NCI-H146 (cell line): Measurements from ENCODE around the gene ZKSCAN5.
A peak's percentile ranks its signal among the peaks of the same experiment; 100 is the strongest.
"Not testable (repeated sequence)": the region's sequence is repeated elsewhere in the genome, so short reads cannot be mapped to it uniquely, and the experiment has no call there.

Source experiments
- DNase-seq: peaks from one replicate; lab custom pipeline; 2025; lab: John Stamatoyannopoulos, UW

Gene ZKSCAN5

DNA sequence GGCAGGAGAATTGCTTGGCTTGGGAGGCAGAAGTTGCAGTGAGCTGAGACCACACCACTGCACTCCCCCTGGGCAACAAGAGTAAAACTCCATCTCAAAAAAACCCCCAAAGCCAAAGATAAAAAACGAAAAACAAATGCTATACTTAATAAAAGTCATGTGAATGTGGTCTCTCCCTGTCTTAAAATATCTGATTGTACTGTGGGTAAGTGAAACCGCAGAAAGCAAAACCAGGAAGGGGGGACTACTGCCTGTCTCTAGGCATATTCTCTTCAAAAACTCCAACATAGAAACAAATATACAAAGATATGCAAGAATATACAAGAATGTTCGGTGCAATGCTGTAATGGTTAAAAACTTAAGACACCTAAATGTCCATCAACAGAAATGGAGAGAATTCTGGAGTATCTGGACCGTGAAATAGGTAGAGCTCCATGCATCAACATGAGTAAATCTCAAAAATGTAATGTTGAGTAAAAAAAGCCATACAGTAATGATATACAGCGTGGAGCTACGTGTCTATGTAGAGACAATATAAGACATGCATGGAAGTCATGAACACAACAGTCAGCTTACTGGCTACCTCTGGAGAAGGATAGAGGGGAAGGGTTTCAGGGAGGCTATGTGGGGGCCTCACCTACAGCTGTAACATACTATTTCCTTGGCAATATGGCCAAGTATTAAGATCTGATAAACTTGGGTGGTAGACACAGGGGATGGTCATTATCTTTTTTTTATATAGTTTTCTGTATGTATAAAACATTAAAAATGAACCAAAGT is 6.5 kb upstream of the ZKSCAN5 start:
- DNase-seq: no peak

DNA sequence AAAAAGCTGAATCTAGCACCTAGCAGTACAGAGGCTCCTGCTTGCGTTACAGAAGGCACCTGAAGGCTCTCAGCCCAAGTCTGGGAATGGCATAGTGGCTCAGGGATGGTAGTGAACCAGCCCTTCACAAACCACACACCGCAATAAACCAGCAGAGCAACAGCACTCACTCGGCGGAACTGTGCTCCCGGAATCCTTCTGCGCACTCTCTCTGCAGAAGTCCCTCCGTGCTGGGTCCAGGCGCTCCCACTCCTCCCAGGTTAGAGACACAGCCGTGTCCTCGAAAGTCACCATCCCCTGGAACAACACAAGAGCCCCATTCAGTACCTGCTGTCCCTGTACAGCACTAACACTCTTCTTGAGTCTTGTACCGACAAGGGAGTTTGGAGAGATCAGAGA is 5.9 kb upstream of the ZKSCAN5 start:
- DNase-seq: no peak

DNA sequence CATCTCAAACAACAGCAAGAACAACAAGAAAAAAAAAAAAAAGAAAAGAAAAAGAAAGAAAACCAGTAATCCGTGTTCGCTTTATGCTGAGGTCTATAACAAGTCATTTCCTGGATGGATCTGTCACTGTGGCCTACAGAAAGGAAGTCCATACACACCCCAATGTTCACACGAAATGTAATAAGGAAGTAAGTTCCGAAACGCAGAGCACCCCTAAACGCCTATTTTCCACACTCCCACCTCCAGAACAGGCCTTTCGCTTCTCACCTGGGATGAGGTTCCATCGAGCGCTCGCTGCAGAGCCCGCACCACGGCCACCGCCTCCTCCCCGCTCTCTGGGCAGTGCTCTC is 5.1 kb upstream of the ZKSCAN5 start:
- peak; percentile 36 for DNase-seq

- DNase-seq: peak; percentile 92
Measured at GRCh38 chr7:99499721-99500636, 4.5 kb upstream of the ZKSCAN5 start, which contains the start of gene ZNF394. Gene ZNF394 (minus strand): TSS chr7:99500281. CDS start chr7:99500093, 188 bp downstream.

GRCh38 chr7:99500637-99501009 is 3.8 kb upstream of the ZKSCAN5 start:
- DNase-seq: no peak

- not testable (repeated sequence) for DNase-seq
Measured at GRCh38 chr7:99501236-99501635, 3.2 kb upstream of the ZKSCAN5 start.

- DNase-seq: peak; percentile 98
Measured at GRCh38 chr7:99504281-99504602, 220 bp upstream of the ZKSCAN5 start.

GRCh38 chr7:99505324-99505662 is 831 bp downstream of the ZKSCAN5 start:
- DNase-seq: no peak

DNA sequence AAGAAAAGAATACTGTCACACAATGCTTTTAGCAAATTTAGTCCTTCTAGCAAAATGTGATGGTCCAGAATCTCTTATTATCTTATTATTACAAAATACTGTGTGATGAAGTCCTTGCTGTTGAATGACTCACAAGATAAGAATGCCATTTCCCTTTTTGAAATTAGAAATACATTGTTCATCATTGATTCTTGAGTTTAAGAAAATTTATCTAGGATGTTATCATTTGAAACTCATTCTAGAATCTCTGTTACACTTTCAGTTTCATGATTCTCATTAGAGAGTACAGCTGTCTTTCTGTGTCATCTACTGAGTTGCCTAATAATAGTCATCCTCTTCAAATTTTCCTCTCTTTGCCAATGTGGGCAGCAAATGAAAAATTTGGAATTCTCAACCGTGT is 9.6 kb downstream of the ZKSCAN5 start:
- no peak for DNase-seq

- DNase-seq: no peak
Measured at GRCh38 chr7:99521399-99521798, 16.9 kb downstream of the ZKSCAN5 start.

- DNase-seq: no peak
Measured at GRCh38 chr7:99525713-99526440, 21.4 kb downstream of the ZKSCAN5 start.

DNA sequence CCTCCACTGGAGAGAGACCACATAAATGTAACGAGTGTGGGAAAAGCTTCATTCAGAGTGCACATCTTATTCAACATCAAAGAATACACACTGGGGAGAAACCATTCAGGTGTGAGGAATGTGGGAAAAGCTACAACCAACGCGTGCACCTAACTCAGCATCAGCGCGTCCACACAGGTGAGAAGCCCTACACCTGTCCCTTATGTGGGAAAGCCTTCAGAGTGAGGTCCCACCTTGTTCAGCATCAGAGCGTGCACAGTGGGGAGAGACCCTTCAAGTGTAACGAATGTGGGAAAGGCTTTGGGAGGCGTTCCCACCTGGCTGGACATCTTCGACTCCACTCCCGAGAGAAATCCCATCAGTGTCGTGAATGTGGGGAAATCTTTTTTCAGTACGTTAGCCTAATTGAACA is 26.9 kb downstream of the ZKSCAN5 start:
- DNase-seq: no peak

GRCh38 chr7:99535667-99536066 is 31.2 kb downstream of the ZKSCAN5 start:
- no peak for DNase-seq

- no peak for DNase-seq
Measured at GRCh38 chr7:99539213-99539811, 34.9 kb downstream of the ZKSCAN5 start.

GRCh38 chr7:99540542-99540941 is 36.1 kb downstream of the ZKSCAN5 start:
- no peak for DNase-seq

- no peak for DNase-seq
Measured at GRCh38 chr7:99541212-99541611, 36.8 kb downstream of the ZKSCAN5 start.

DNA sequence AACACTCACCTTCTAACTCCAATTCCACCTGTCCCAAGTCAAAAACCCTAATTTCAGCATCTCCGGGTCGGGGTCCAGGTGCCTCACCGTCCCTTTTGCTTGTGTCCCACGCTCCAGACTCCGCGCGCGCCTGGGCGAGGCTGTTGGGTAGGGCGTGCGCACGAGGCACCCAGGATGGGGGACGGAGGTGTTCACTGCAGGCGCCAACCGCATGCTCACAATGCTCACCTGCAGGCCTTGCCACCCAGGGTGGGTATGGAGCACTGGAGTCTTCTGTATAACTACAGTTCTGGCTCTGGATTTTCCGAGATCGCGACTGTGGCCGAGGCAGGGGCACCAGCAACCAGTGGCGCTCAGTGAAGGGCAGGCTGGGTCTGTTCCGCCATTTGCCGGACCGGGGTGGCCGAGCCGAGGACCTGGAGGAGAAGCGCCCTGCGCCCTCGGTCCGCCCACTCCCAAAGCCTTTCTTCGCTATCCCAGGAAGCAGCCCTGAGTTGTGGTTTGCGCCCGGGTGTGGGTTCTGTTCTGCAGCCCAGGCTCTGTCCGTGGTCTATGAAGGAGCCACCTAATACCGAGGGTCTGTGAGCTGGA is 38.7 kb downstream of the ZKSCAN5 start:
- DNase-seq: no peak

DNA sequence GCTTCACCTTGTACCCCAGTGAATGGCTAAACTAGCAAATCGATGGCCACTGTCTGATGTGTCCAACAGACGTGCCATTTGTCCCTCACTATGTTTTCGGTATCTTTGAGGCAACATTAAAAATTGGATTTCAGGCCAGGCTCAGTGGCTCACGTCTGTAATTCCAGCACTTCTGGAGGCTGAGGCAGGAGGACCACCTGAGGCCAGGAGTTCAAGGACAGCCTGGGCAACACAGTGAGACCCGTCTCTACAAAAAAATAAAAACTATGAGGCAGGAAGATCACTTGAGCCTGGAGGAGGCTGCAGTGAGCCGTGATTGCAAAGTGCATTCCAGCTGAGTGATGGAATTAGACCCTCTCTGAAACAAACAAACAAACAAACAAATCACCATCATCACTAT is 39.5 kb downstream of the ZKSCAN5 start:
- DNase-seq: no peak

DNA sequence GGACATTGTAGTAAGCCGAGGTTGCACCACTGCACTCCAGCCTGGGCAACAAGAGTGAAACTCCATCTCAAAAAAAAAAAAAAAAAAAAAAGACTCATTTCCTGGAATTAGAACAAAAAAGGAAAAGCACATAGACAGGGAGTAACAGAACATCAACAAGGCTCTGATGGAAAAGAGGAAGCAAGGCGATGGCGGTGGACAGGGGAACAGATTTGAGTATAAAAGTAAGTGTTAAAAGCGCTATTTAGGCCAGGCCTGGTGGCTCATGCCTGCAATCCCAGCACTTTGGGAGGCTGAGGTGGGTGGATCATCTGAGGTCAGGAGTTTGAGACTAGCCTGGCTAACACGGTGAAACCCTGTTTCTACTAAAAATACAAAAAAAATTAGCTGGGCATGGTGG is 40.8 kb downstream of the ZKSCAN5 start:
- not testable (repeated sequence) for DNase-seq

DNA sequence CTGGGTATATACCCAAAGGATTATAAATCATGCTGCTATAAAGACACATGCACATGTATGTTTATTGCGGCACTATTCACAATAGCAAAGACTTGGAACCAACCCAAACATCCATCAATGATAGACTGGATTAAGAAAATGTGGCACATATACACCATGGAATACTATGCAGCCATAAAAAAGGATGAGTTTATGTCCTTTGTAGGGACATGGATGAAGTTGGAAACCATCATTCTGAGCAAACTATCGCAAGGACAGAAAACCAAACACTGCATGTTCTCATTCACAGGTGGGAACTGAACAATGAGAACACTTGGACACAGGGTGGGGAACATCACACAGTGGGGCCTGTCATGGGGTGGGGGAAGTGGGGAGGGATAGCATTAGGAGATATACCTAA is 45.1 kb downstream of the ZKSCAN5 start:
- DNase-seq: not testable (repeated sequence)

- no peak for DNase-seq
Measured at GRCh38 chr7:99551334-99551733, 46.9 kb downstream of the ZKSCAN5 start.
